NCI-H510A (cell line): ENCODE measurements around the gene GNRH2.
"Not testable (repeated sequence)": the region's sequence is repeated elsewhere in the genome, so short reads cannot be mapped to it uniquely, and the experiment has no call there.

Experiments used
- DNase-seq: peaks from one replicate; lab custom pipeline; 2025; lab: John Stamatoyannopoulos, UW

GNRH2 gene

GRCh38 chr20:3043322-3043721 lies at the start of gene GNRH2:
Gene GNRH2, plus strand, starts transcription at chr20:3043622. Its CDS starts 793 bp downstream, at chr20:3044415.
- DNase-seq: no peak

- no peak for DNase-seq
Measured at GRCh38 chr20:2995796-2996195, 47.6 kb upstream of the GNRH2 start.

- DNase-seq: no peak
Measured at GRCh38 chr20:2998728-2999127, 44.7 kb upstream of the GNRH2 start.

- no peak for DNase-seq
Measured at GRCh38 chr20:3000852-3001523, 42.4 kb upstream of the GNRH2 start.

- DNase-seq: no peak
Measured at GRCh38 chr20:3003416-3003815, 40.0 kb upstream of the GNRH2 start.

- DNase-seq: no peak
Measured at GRCh38 chr20:3010985-3011723, 32.3 kb upstream of the GNRH2 start.

GRCh38 chr20:3011752-3012151 lies 31.7 kb upstream of the GNRH2 start:
- no peak for DNase-seq

GRCh38 chr20:3013771-3014170 lies 29.7 kb upstream of the GNRH2 start:
- DNase-seq: no peak

- no peak for DNase-seq
Measured at GRCh38 chr20:3014179-3014578, 29.2 kb upstream of the GNRH2 start.

- no peak for DNase-seq
Measured at GRCh38 chr20:3014662-3015061, 28.8 kb upstream of the GNRH2 start.

GRCh38 chr20:3015302-3015701 lies 28.1 kb upstream of the GNRH2 start:
- DNase-seq: not testable (repeated sequence)

- no peak for DNase-seq
Measured at GRCh38 chr20:3021327-3021726, 22.1 kb upstream of the GNRH2 start.

GRCh38 chr20:3021777-3022176 lies 21.6 kb upstream of the GNRH2 start:
- no peak for DNase-seq

- DNase-seq: not testable (repeated sequence)
Measured at GRCh38 chr20:3022559-3023490, 20.6 kb upstream of the GNRH2 start.

GRCh38 chr20:3027987-3028386 lies 15.4 kb upstream of the GNRH2 start:
- no peak for DNase-seq

- no peak for DNase-seq
Measured at GRCh38 chr20:3031524-3032147, 11.8 kb upstream of the GNRH2 start.

GRCh38 chr20:3032624-3033023 lies 10.8 kb upstream of the GNRH2 start:
- DNase-seq: no peak

GRCh38 chr20:3037654-3038053 lies 5.8 kb upstream of the GNRH2 start:
- DNase-seq: no peak

GRCh38 chr20:3038454-3038853 lies 5.0 kb upstream of the GNRH2 start:
- no peak for DNase-seq

- DNase-seq: no peak
Measured at GRCh38 chr20:3039426-3039825, 4.0 kb upstream of the GNRH2 start.

GRCh38 chr20:3040086-3040485 lies 3.3 kb upstream of the GNRH2 start:
- peak; percentile 69 for DNase-seq

- DNase-seq: peak; percentile 66
Measured at GRCh38 chr20:3041854-3042409, 1.5 kb upstream of the GNRH2 start.
